Activated gamma-delta T cell treated with anti-CD3 and anti-CD28 coated beads, Interleukin-2, amount 50 U/mL, for 16 hours (primary cell): ENCODE results near the gene PILRB.
A peak's percentile ranks its signal among the peaks of the same experiment; 100 is the strongest.

Experiments
- DNase-seq: peaks from one replicate; pipeline ENCODE4 v3.0.0-alpha.2; 2020; ENCODE audit warnings: low read depth

Gene PILRB

DNA sequence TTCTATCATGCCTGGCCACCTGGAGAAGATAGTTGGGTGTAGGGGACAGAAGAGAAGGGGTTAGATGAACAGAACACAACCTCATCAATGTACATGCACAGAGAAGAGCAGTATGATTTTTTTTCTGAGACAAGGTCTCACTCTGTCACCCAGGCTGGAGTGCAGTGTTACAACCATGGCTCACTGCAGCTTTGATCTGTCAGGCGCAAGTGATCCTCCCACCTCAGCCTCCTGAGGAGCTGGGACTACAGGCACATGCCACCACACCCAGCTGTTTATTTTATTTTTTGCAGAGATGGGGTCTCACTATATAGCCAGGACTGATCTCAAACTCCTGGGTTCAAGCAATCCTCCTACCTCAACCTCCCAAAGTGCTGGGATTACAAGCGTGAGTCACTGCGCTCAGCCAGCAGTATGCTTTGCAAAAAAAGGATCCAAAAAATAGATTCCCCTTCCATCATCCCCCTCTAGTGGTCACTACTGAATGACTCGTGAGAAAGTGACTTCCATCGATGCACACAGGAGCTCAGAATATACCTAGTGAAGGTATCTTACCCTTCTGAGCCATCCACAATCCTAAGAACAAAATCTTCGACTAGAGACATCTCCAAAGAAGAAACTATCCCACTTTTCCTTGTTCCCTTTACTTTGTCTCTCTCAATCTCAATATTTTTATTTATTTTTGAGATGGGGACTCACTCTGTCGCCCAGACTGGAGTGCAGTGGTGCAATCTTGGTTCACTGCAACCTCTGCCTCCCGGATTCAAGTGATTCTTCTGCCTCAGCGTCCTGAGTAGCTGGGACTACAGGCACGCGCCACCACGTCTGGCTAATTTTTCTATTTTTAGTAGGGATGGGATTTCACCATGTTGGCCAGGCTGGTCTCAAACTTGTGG, 49.6 kb downstream of the PILRB start:
- peak; percentile 32 for DNase-seq

DNA sequence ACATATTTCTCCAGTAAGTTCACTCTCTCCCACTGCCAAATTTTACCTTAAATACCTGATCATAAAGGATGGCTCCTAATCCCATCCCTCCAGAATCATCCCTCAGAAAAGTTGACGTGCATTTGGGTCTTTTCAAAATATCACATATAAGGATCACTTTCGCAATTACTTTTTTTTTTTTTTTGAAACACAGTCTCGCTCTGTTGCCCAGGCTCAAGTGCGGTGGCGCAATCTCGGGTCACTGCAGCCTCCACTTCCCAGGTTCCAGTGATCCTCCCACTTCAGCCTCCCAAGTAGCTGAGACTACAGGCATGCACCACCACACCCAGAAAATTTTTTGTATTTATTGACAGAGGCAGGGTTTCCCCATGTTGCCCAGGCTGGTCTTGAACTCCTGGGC, 53.2 kb downstream of the PILRB start:
- no peak for DNase-seq

DNA sequence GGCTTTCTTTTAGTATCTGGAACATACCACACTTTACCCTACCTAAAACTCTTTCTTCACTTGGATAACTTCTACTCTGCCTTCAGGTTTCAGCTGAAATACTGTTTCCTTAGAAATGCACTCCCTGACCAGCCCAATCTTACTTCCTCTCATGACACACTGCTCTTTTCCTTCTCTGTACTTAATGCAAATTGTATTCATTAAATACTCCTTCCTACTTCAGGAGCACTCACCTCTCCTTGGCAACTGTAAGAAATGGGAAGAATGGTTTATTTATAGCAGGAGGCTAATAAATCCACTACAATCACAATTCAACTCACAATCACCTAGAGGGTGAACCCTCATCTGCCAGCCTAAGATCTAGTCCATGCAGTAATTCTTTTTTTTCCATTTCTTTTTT, 55.4 kb downstream of the PILRB start:
- DNase-seq = no peak

DNA sequence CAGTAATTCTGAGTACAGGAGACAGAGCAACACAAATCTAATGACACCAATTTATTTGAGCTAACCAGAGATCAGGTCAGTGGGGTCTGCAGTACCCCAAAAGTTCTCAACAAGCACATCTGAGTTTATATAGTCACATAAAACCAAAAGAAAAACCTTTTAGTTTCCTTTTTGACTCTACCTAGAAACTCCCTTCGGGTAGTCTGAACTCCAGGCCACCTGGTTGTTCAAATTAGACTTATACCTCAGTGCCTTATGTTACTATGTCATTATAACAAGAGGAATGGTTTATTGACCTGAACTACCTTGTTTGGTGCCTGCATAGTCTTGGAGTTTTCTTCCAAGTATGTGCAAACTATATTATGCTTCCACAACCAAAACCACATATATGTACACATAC, 56.0 kb downstream of the PILRB start:
- no peak for DNase-seq

DNA sequence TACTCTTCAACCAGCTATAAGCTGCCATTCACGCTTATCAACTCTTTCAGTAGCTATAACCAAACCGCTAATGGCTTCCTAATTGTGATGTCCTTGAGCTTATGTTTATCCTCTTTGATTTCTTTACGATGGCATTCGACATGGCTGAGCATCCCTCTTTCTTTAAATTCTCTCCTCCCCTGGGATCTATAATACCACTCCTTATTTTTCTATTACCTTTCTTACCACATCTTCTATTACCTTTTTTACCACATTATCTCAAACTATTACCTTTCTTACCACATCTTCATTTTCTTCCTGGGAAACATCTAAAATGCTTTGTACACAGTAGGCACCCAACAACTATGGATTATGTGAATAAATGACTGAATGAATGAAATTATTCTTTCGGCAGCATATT, 57.5 kb downstream of the PILRB start:
- DNase-seq = no peak
